RWPE2 (cell line): ENCODE measurements around the gene TSFM.

Experiments used
- ATAC-seq: fragments of 200-7000 bp; cut with Tn5 transposase; 3 replicates; pipeline ENCODE4 v1.9.1; 2021; ENCODE audit warnings: low read depth
- DNase-seq: peaks from one replicate; pipeline ENCODE4 v3.0.0-alpha.2; 2020; ENCODE audit warnings: low spot score
- H3K27ac ChIP-seq: fragments of 450-650 bp; 2 replicates; pipeline ENCODE4 v1.5.1; 2017; ENCODE audit warnings: mild to moderate bottlenecking; ENCODE audit not compliant: poor library complexity, severe bottlenecking
- H3K27me3 ChIP-seq: fragments of 250-450 bp; sonication (Bioruptor Pico); 2 replicates; pipeline ENCODE4 v1.5.1; 2021; ENCODE audit warnings: mild to moderate bottlenecking, moderate library complexity; ENCODE audit not compliant: insufficient read depth, poor library complexity, severe bottlenecking
- H3K36me3 ChIP-seq: fragments of 250-450 bp; sonication (Bioruptor Pico); 2 replicates; pipeline ENCODE4 v1.5.1; 2020; ENCODE audit warnings: low read depth, mild to moderate bottlenecking, moderate library complexity
- H3K4me1 ChIP-seq: fragments of 250-450 bp; sonication (Bioruptor Pico); 2 replicates; pipeline ENCODE4 v1.5.1; 2021; ENCODE audit warnings: mild to moderate bottlenecking, moderate library complexity; ENCODE audit not compliant: insufficient read depth, poor library complexity, severe bottlenecking
- H3K4me3 ChIP-seq: fragments of 250-450 bp; sonication (Bioruptor Pico); 2 replicates; pipeline ENCODE4 v1.5.1; 2021; ENCODE audit warnings: mild to moderate bottlenecking, moderate library complexity; ENCODE audit not compliant: severe bottlenecking
- H3K9me3 ChIP-seq: fragments of 250-450 bp; sonication (Bioruptor Pico); 2 replicates; pipeline ENCODE4 v1.5.1; 2021; ENCODE audit warnings: mild to moderate bottlenecking, moderate library complexity; ENCODE audit not compliant: severe bottlenecking
- CTCF ChIP-seq: fragments of 450-650 bp; IDR thresholded peaks from one replicate; pipeline ENCODE4 v1.5.1; 2017; ENCODE audit warnings: mild to moderate bottlenecking, moderate library complexity; ENCODE audit not compliant: poor library complexity, severe bottlenecking

TSFM gene

GRCh38 chr12:57803319-57803893, 20.8 kb downstream of the TSFM start:
- peak; percentile 76 for ATAC-seq

GRCh38 chr12:57806677-57807076, 24.1 kb downstream of the TSFM start:
- H3K9me3 ChIP-seq, result no peaks in the 10 kb centered on the region
- no peak overlapping the region for H3K4me3 ChIP-seq
- H3K4me1 ChIP-seq, result peaks cover 6% of the 10 kb centered on the region
- TF ChIP-seq CTCF, result no peak
- H3K27ac ChIP-seq, result no peak overlapping the region
- DNase-seq (peak; percentile 9), ATAC-seq (no peak)
- 0 out of 2 replicates have a peak, but pooled peaks cover 8% of the 10 kb centered on the region for H3K36me3 ChIP-seq
- H3K27me3 ChIP-seq, result no peaks in the 10 kb centered on the region

More at GRCh38 chr12:57803319-57803893, 20.8 kb downstream of the TSFM start:
- Histone ChIP-seq H3K27me3 (no peaks in the 10 kb centered on the region), H3K27ac (no peak overlapping the region), H3K4me3 (no peak overlapping the region), H3K9me3 (no peaks in the 10 kb centered on the region), H3K36me3 (0 out of 2 replicates have a peak, but pooled peaks cover 13% of the 10 kb centered on the region), H3K4me1 (no peaks in the 10 kb centered on the region)
- TF ChIP-seq CTCF, result peak; percentile 74
- DNase-seq, result no peak

DNA sequence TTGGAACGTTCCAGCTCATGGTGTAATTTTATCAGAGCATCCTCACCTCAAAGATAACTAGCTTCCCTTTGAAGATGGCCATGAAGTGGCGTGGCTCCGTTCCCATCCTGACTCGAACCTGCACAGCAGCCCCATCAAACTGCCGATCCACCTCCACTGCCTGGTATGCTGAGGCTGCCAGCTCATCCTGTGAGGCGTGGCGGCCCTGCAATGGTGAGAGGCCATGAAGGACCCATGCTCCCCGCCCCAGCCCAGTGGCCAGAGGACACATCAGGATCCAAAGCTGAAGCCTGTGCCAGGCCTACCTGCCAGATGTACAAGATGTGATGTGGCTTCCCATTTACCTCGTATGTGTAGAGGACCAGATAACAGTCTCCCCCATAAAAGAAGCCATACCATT, 24.7 kb downstream of the TSFM start:
- 0 out of 2 replicates have a peak, but pooled peaks cover 8% of the 10 kb centered on the region for H3K36me3 ChIP-seq
- TF ChIP-seq CTCF, result no peak
- no peak overlapping the region for H3K4me3 ChIP-seq
- peaks cover 6% of the 10 kb centered on the region for H3K4me1 ChIP-seq
- no peak for ATAC-seq
- no peaks in the 10 kb centered on the region for H3K9me3 ChIP-seq
- H3K27me3 ChIP-seq, result no peaks in the 10 kb centered on the region
- no peak overlapping the region for H3K27ac ChIP-seq
- DNase-seq, result peak; percentile 59

DNA sequence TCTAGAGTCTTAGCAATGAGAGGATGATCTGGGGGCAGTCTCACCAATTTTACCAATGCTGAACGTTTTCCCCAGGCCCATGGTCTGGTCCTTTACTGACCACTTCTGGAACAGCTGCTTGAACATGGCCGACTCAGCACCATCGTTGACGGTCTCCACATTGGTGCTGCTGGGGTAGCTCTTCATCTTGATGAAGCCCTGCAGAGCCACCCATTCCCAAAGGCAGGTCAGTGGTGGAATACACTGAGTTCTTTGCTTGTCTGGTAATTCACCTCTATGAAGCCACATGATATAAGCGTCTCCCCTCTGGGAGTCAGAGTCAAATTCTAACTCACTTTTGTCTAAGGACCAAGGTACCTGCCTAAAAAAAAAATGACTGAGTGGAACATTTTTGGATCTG, 25.8 kb downstream of the TSFM start:
- H3K27me3 ChIP-seq, result no peaks in the 10 kb centered on the region
- DNase-seq, result peak; percentile 23

More for the DNA sequence above, 25.8 kb downstream of the TSFM start:
- H3K4me1 ChIP-seq, result peaks cover 6% of the 10 kb centered on the region
- H3K36me3 ChIP-seq, result no peaks in the 10 kb centered on the region
- ATAC-seq, result no peak
- H3K4me3 ChIP-seq, result no peak overlapping the region
- no peak for TF ChIP-seq CTCF
- no peaks in the 10 kb centered on the region for H3K9me3 ChIP-seq
- no peak overlapping the region for H3K27ac ChIP-seq
